Stomach (tissue), 9 donors: ENCODE measurements around the gene SUSD4. TPM values are rescaled to one million over a fixed set of nuclear protein-coding genes. Genes with fewer than 3 reads are reported as not detected.

Experiments used
- DNase-seq, 2 donors: peaks; one replicate each; pipeline versions ENCODE4 v3.0.0 to v3.0.0-alpha.2; 2013 to 2019
- H3K27ac ChIP-seq, 5 donors: fragments of 200-600 bp in 4 of 5; sonication (generic) in 4 of 5; one replicate each; pipeline ENCODE4 v1.5.1; 2013 to 2019; ENCODE audit warnings: mild to moderate bottlenecking in 1 of 5, moderate library complexity in 1 of 5
- H3K27me3 ChIP-seq, 3 donors: fragments of 200-600 bp; sonication (generic); one replicate each; pipeline ENCODE4 v1.5.1; 2017 to 2019; ENCODE audit warnings: mixed run types in 1 of 3
- H3K36me3 ChIP-seq, 4 donors: fragments of 200-600 bp; sonication (generic); 1 replicate in 3 of 4; 2 replicates in 1 of 4; pipeline ENCODE4 v1.5.1; 2016 to 2019
- H3K4me1 ChIP-seq, 4 donors: fragments of 200-600 bp; sonication (generic); one replicate each; pipeline ENCODE4 v1.5.1; 2016 to 2019
- H3K4me3 ChIP-seq, 4 donors: fragments of 200-600 bp; sonication (generic) in 3 of 4; one replicate each; pipeline ENCODE4 v1.5.1; 2016 to 2019; ENCODE audit warnings: mild to moderate bottlenecking in 1 of 4
- H3K9me3 ChIP-seq, 4 donors: fragments of 200-600 bp; sonication (generic); one replicate each; pipeline ENCODE4 v1.5.1; 2016 to 2019
- EP300 ChIP-seq: sonication (generic); formaldehyde crosslinking; IDR thresholded peaks from one replicate; pipeline ENCODE4 v1.6.1; 2017; ENCODE audit warnings: antibody characterized with exemption
- POLR2A ChIP-seq, 4 donors: fragments of 450-650 bp; IDR thresholded peaks; one replicate each; pipeline ENCODE4 v1.6.1; 2016; ENCODE audit warnings: antibody characterized with exemption in 4 of 4, control low read depth in 2 of 4, mild to moderate bottlenecking in 1 of 4, moderate library complexity in 1 of 4
- POLR2AphosphoS5 ChIP-seq, 3 donors: sonication (generic); formaldehyde crosslinking; IDR thresholded peaks; one replicate each; pipeline ENCODE4 v1.6.1; 2016; ENCODE audit warnings: antibody characterized with exemption in 3 of 3
- WGBS, 5 donors: extraction: QIAGEN DNeasy Blood & Tissue Kit in 3 of 5; methylation state at CpG; one replicate each; pipeline versions ENCODE4 v1.1.5 to v1.1.7; 2013 to 2018; 5-methylcytosine and 5-hydroxymethylcytosine counted together
- intact Hi-C: fragments of 100-400 bp; cut with DNase I; formaldehyde crosslinking; loops from one replicate; pipeline ENCODE4 v1.15.1; 2023; ENCODE audit warnings: low total_unique reads
- polyA plus RNA-seq, 3 donors: library from polyadenylated mRNA; stranded (reverse); fragments of 200-250 nt; gene quantifications; one replicate each; pipeline ENCODE4 v1.2.3, GENCODE V29; 2013
- total RNA-seq, 5 donors: library from RNA; depleted of rRNA; stranded (reverse); fragments of >200 nt; gene quantifications; one replicate each; pipeline versions ENCODE4 v1.1.0 to v1.2.3, GENCODE V29; 2014 to 2016
- TF ChIP-seq, protein P1 (sequence below), 7 experiments: fragments of 450-650 bp in 4 of 7; fragments of 200-600 bp in 3 of 7; sonication (generic) in 3 of 7; IDR thresholded peaks; one replicate each; pipeline ENCODE4 v1.5.1; 2016 to 2019; ENCODE audit warnings: antibody characterized with exemption in 7 of 7, control low read depth in 2 of 7, mild to moderate bottlenecking in 1 of 7
- donor health status: healthy with polysubstance abuse.
- donor health status: Bipolar disorder and iron deficiency.
- donor health status: healthy.

Gene SUSD4
- total and polyA plus RNA-seq, 8 donors, result 5.5 to 35.6 (median 8.1) TPM; not detected in 1

DNA sequence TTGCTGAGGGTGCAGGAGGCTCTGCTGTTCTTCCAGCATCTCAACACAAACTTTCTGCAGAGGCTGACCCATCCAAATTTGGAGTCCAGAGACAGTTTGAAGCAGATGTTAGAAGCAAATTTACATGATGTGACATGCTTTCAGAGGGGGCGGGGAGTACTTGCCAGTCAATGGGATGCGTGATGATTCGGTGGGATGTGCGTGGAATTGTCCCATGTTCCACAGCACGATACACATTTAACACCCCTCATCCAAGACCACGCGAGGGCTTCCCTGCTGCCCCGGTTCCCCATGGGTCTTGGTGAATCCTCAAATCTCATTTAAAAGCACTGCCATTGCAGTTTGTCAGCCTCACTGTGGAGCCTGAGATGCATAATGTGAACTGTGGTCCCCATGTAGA lies 142.3 kb downstream of the SUSD4 start:
- TF ChIP-seq POLR2AphosphoS5 (IDR thresholded peaks at IDR 0.05), result no peak
- TF ChIP-seq POLR2A (IDR thresholded peaks at IDR 0.05), result no peak
- TF ChIP-seq, protein P1, sequence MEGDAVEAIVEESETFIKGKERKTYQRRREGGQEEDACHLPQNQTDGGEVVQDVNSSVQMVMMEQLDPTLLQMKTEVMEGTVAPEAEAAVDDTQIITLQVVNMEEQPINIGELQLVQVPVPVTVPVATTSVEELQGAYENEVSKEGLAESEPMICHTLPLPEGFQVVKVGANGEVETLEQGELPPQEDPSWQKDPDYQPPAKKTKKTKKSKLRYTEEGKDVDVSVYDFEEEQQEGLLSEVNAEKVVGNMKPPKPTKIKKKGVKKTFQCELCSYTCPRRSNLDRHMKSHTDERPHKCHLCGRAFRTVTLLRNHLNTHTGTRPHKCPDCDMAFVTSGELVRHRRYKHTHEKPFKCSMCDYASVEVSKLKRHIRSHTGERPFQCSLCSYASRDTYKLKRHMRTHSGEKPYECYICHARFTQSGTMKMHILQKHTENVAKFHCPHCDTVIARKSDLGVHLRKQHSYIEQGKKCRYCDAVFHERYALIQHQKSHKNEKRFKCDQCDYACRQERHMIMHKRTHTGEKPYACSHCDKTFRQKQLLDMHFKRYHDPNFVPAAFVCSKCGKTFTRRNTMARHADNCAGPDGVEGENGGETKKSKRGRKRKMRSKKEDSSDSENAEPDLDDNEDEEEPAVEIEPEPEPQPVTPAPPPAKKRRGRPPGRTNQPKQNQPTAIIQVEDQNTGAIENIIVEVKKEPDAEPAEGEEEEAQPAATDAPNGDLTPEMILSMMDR (IDR thresholded peaks at IDR 0.05), result no peak
- TF ChIP-seq EP300, result no peak
- WGBS, 5 donors, result 94 to 97% (median 96%) methylated on average over 8 of the region's 8 CpGs
- H3K4me3 ChIP-seq, result no peak overlapping the region

DNA sequence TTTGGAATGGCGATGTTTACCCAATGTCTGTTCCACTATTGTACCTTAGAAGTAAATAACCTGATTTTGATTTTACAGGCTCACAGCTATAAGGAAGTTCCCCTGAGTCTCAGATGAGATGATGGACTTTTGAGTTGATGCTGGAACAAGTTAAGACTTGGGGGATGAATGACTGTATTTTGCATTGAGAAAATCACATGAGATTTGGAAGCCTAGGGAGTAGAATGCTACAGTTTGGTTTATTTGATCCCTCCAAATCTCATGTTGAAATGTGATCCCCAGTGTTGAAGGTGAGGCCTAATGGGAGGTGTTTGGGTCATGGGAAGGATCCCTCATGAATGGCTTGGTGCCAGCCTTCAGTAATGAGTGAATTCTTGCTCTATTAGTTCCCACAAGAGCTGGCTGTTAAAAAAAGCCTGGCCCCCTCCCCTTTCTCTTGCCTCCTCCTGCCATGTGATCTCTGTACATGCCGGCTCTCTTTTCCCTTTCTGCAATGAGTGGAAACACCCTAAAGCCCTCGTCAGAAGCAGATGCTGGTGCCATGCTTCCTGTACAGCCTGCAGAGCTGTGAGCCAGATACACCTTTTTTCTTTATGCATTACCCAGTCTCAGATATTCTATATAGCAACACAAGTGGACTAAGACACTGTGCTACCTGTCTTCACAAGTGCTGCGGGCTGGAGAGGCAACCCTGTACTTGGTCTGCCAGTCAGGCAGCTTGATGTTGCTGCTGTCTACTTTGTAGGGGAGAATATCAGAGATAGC lies 143.9 kb downstream of the SUSD4 start:
- H3K27ac ChIP-seq, result no peak overlapping the region
- H3K4me3 ChIP-seq, result no peak overlapping the region
- H3K36me3 ChIP-seq, result peaks cover 0 to 24% (median 3%) of the 10 kb centered on the region in 4 donors
- no peaks in the 10 kb centered on the region for H3K27me3 ChIP-seq
- intact Hi-C loops, result no loop called here
- peaks cover 6 to 14% (median 12%) of the 10 kb centered on the region in 4 donors for H3K9me3 ChIP-seq
- no peak for TF ChIP-seq EP300
- TF ChIP-seq POLR2AphosphoS5 (IDR thresholded peaks at IDR 0.05), result no peak
- TF ChIP-seq POLR2A (IDR thresholded peaks at IDR 0.05), result no peak
- TF ChIP-seq, protein P1 (IDR thresholded peaks at IDR 0.05), result no peak
- no peaks in the 10 kb centered on the region for H3K4me1 ChIP-seq
- no peak for DNase-seq
- WGBS, 5 donors, result 77 to 98% (median 88%) methylated on average over 4 of the region's 4 CpGs

More for the DNA sequence above, 142.3 kb downstream of the SUSD4 start:
- Histone ChIP-seq H3K27ac (no peak overlapping the region), H3K36me3 (peaks cover 0 to 31% (median 3%) of the 10 kb centered on the region in 4 donors), H3K27me3 (no peaks in the 10 kb centered on the region), H3K4me1 (no peaks in the 10 kb centered on the region), H3K9me3 (peaks cover 6 to 14% (median 12%) of the 10 kb centered on the region in 4 donors)
- no peak for DNase-seq
- intact Hi-C loops, result no loop called here

DNA sequence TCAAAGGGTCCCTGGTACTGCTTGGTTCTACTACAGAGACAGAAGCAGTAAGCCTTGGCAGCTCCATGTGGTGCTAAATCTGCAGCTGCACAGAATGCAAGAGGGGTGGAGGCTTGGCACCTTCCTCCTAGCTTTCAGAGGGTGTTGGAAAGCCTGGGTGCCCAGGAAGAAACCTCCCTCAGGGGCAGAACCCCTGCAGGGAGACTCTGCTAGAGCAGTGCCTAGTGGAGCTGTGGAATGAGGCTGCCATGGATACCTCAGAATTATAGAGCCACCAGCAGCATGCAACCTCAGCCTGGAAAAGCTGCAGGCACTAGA lies 144.7 kb downstream of the SUSD4 start:
- intact Hi-C loops, result no loop called here
- no peaks in the 10 kb centered on the region for H3K27me3 ChIP-seq
- no peak for DNase-seq

DNA sequence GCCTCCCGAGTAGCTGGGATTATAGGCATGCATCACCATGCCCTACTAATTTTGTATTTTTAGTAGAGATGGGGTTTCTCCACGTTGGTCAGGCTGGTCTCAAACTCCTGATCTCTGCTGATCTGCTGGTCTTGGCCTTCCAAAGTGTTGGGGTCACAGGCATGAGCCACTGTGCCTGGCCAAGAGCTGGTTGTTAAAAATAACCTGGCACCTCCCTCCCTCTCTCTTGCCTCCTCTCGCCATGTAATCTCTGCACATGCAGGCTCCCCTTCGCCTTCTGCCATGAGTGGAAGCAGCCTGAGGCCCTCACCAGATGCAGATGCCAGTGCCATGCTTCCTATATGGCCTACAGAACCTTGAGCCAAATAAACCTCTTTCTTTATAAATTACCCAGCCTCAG lies 146.2 kb downstream of the SUSD4 start:
- TF ChIP-seq EP300, result no peak
- TF ChIP-seq POLR2A (IDR thresholded peaks at IDR 0.05), result no peak
- TF ChIP-seq POLR2AphosphoS5 (IDR thresholded peaks at IDR 0.05), result no peak
- TF ChIP-seq, protein P1 (IDR thresholded peaks at IDR 0.05), result no peak
- WGBS, 5 donors, result 88 to 96% (median 93%) methylated on average over 4 of the region's 4 CpGs

More for the DNA sequence above, 144.7 kb downstream of the SUSD4 start:
- Histone ChIP-seq H3K27ac (no peak overlapping the region), H3K4me3 (no peak overlapping the region), H3K9me3 (peaks cover 6 to 14% (median 12%) of the 10 kb centered on the region in 4 donors), H3K36me3 (peaks cover 0 to 24% (median 3%) of the 10 kb centered on the region in 4 donors), H3K4me1 (no peaks in the 10 kb centered on the region)
- TF ChIP-seq EP300, result no peak
- TF ChIP-seq, protein P1 (IDR thresholded peaks at IDR 0.05), result no peak
- TF ChIP-seq POLR2AphosphoS5 (IDR thresholded peaks at IDR 0.05), result no peak
- no peak for TF ChIP-seq POLR2A (IDR thresholded peaks at IDR 0.05)

More for the DNA sequence above, 146.2 kb downstream of the SUSD4 start:
- Histone ChIP-seq H3K9me3 (peaks cover 6 to 14% (median 12%) of the 10 kb centered on the region in 4 donors), H3K4me1 (no peaks in the 10 kb centered on the region), H3K36me3 (peaks cover 0 to 15% (median 3%) of the 10 kb centered on the region in 4 donors), H3K27ac (no peak overlapping the region), H3K4me3 (no peak overlapping the region), H3K27me3 (no peaks in the 10 kb centered on the region)
- intact Hi-C loops, result no loop called here
- no peak for DNase-seq
